SK-N-SH (cell line): Measurements from ENCODE around the gene ARL14. TPM values are rescaled to one million over a fixed set of nuclear protein-coding genes. Genes with fewer than 3 reads are reported as not detected.

ENCODE experiments used
- CTCF ChIA-PET: fragments of 300-600, 350-600 bp; formaldehyde crosslinking; extraction: SDS; loops from one replicate; lab custom pipeline; 2021; lab: Yijun Ruan, JAX
- POLR2A ChIA-PET: fragments of 350-600 bp; sonication (Branson Sonifier 250); formaldehyde crosslinking; extraction: SDS; loops from one replicate; lab custom pipeline; 2020; ENCODE audit warnings: antibody characterized with exemption, inconsistent platforms; lab: Yijun Ruan, JAX
- DNase-seq: peaks from one replicate; pipeline ENCODE4 v3.0.0; 2012
- H2AFZ ChIP-seq: fragments of 200-600 bp; sonication (generic); 2 replicates; pipeline ENCODE4 v1.8.1; 2016; ENCODE audit warnings: antibody characterized with exemption, mild to moderate bottlenecking, low read depth
- H3F3A ChIP-seq: fragments of 200-600 bp; sonication (generic); replicated peaks from 2 replicates; pipeline ENCODE3; 2016; ENCODE audit warnings: antibody characterized with exemption, mild to moderate bottlenecking; ENCODE audit not compliant: insufficient read depth
- H3K27ac ChIP-seq, 2 experiments: fragments of 200-500 bp in 1 of 2; fragments of 200-600 bp in 1 of 2; sonication (Bioruptor generic) in 1 of 2; sonication (generic), shearing (Covaris generic) in 1 of 2; 2 replicates each; pipeline versions ENCODE4 v1.5.1 to v1.6.1; 2014 to 2016; ENCODE audit warnings: low read depth in 2 of 2, inconsistent platforms in 1 of 2, low read length in 1 of 2, mild to moderate bottlenecking in 1 of 2, mixed read lengths in 1 of 2
- H3K27me3 ChIP-seq: fragments of 200-600 bp; sonication (generic), shearing (Covaris generic); 2 replicates; pipeline ENCODE4 v1.6.1; 2016; ENCODE audit warnings: mixed run types; ENCODE audit not compliant: insufficient read depth
- H3K36me3 ChIP-seq, 2 experiments: fragments of 200-500 bp in 1 of 2; fragments of 200-600 bp in 1 of 2; sonication (Bioruptor generic) in 1 of 2; sonication (generic) in 1 of 2; replicated peaks in 1 of 2; 2 replicates each; pipeline versions ENCODE3 to v1.5.1; 2014 to 2016; ENCODE audit warnings: low read length in 1 of 2, mild to moderate bottlenecking in 1 of 2; ENCODE audit not compliant: insufficient read depth in 2 of 2, control insufficient read depth in 1 of 2
- H3K4me1 ChIP-seq, 2 experiments: fragments of 200-500 bp in 1 of 2; fragments of 200-600 bp in 1 of 2; sonication (Bioruptor generic) in 1 of 2; sonication (generic), shearing (Covaris generic) in 1 of 2; 2 replicates each; pipeline versions ENCODE4 v1.5.1 to v1.6.1; 2014 to 2016; ENCODE audit warnings: low read depth in 1 of 2, low read length in 1 of 2, mixed run types in 1 of 2; ENCODE audit not compliant: insufficient read depth in 2 of 2, control insufficient read depth in 1 of 2
- H3K4me2 ChIP-seq: fragments of 200-600 bp; sonication (generic), shearing (Covaris generic); 2 replicates; pipeline ENCODE4 v1.6.1; 2017; ENCODE audit warnings: mixed run types
- H3K4me3 ChIP-seq, 2 experiments: fragments of 200-500 bp in 1 of 2; fragments of 200-600 bp in 1 of 2; sonication (Bioruptor generic) in 1 of 2; sonication (generic), shearing (Covaris generic) in 1 of 2; 2 replicates each; pipeline versions ENCODE4 v1.5.1 to v1.8.1; 2014 to 2016; ENCODE audit warnings: low read depth in 2 of 2, inconsistent platforms in 1 of 2, low read length in 1 of 2, mild to moderate bottlenecking in 1 of 2, mixed read lengths in 1 of 2, moderate library complexity in 1 of 2
- H3K79me2 ChIP-seq: fragments of 200-600 bp; sonication (generic); 2 replicates; pipeline ENCODE4 v1.8.1; 2017; ENCODE audit warnings: mild to moderate bottlenecking; ENCODE audit not compliant: insufficient read depth
- H3K9ac ChIP-seq: fragments of 200-600 bp; sonication (generic); 2 replicates; pipeline ENCODE4 v1.6.1; 2017; ENCODE audit warnings: mixed run types
- H3K9me2 ChIP-seq: fragments of 200-600 bp; sonication (generic); 2 replicates; pipeline ENCODE4 v1.6.1; 2017; ENCODE audit warnings: mixed run types
- H3K9me3 ChIP-seq: fragments of 200-600 bp; sonication (generic); 2 replicates; pipeline ENCODE4 v1.6.1; 2017; ENCODE audit warnings: mixed run types, mild to moderate bottlenecking, moderate library complexity
- H4K20me1 ChIP-seq: fragments of 200-600 bp; sonication (generic); 2 replicates; pipeline ENCODE4 v1.6.1; 2017; ENCODE audit warnings: mild to moderate bottlenecking, mixed run types; ENCODE audit not compliant: insufficient read depth
- CHD2 ChIP-seq: fragments of 150-350 bp; IDR thresholded peaks from 2 replicates; pipeline ENCODE4 v1.6.1; 2018; ENCODE audit warnings: low read length; ENCODE audit not compliant: partially characterized antibody
- ELF1 ChIP-seq: IDR thresholded peaks from 2 replicates; pipeline ENCODE4 v1.4.0; 2012
- EP300 ChIP-seq, 2 experiments: IDR thresholded peaks; 2 replicates each; pipeline versions ENCODE4 v1.4.0 to v1.6.1; 2012; ENCODE audit warnings: borderline replicate concordance in 1 of 2, low read depth in 1 of 2, low read length in 1 of 2
- GATA2 ChIP-seq: sonication (generic); formaldehyde crosslinking; IDR thresholded peaks from 2 replicates; pipeline ENCODE4 v1.5.0; 2020; ENCODE audit warnings: mild to moderate bottlenecking, missing genetic modification reagents
- IRF3 ChIP-seq: fragments of 150-350 bp; IDR thresholded peaks from 2 replicates; pipeline ENCODE4 v1.6.1; 2016; ENCODE audit warnings: mild to moderate bottlenecking, low read depth, low read length
- JUND ChIP-seq: IDR thresholded peaks from 2 replicates; pipeline ENCODE4 v1.4.0; 2012
- MEF2A ChIP-seq: IDR thresholded peaks from 2 replicates; pipeline ENCODE4 v1.4.0; 2012; ENCODE audit warnings: low read depth, borderline replicate concordance
- NRF1 ChIP-seq: IDR thresholded peaks from 2 replicates; pipeline ENCODE4 v1.6.1; 2012; ENCODE audit warnings: low read depth, mild to moderate bottlenecking, low read length
- PBX3 ChIP-seq: IDR thresholded peaks from 2 replicates; pipeline ENCODE4; 2012
- POLR2AphosphoS5 ChIP-seq: IDR thresholded peaks from 2 replicates; pipeline ENCODE4 v1.6.1; 2012; ENCODE audit warnings: low read depth, low read length
- RCOR1 ChIP-seq: fragments of 150-350 bp; IDR thresholded peaks from 2 replicates; pipeline ENCODE4 v1.6.1; 2017; ENCODE audit warnings: antibody characterized with exemption, low read length
- REST ChIP-seq: IDR thresholded peaks from 2 replicates; pipeline ENCODE4 v1.6.1; 2012; ENCODE audit warnings: mild to moderate bottlenecking, low read depth, low read length, moderate library complexity
- RFX5 ChIP-seq: IDR thresholded peaks from 2 replicates; pipeline ENCODE4 v1.6.1; 2012; ENCODE audit warnings: mild to moderate bottlenecking, improper control_type of control experiment, low read length
- RXRA ChIP-seq: IDR thresholded peaks from 2 replicates; pipeline ENCODE4 v1.4.0; 2012; ENCODE audit warnings: low read depth, mild to moderate bottlenecking, borderline replicate concordance
- USF2 ChIP-seq: fragments of 150-350 bp; IDR thresholded peaks from 2 replicates; pipeline ENCODE4 v1.6.1; 2017; ENCODE audit warnings: antibody characterized with exemption, low read length, low read depth, borderline replicate concordance
- ZBTB33 ChIP-seq: IDR thresholded peaks from 2 replicates; pipeline ENCODE4 v1.4.0; 2012; ENCODE audit warnings: low read depth, borderline replicate concordance
- polyA plus RNA-seq, 3 experiments: library from polyadenylated mRNA; depleted of rRNA; stranded (reverse); fragments of >200 nt; gene quantifications; 2 replicates each; pipeline ENCODE4 v1.2.3, GENCODE V29; 2012

ARL14 gene
- polyA plus RNA-seq, 1 of the 3 experiments (the other 2 are of a cell fraction) = not detected

GRCh38 chr3:160668454-160668853 is 8.5 kb upstream of the ARL14 start:
- no peaks in the 10 kb centered on the region for H3K27me3 ChIP-seq
- no peak overlapping the region for H3K27ac ChIP-seq
- no peak overlapping the region for H3K4me2 ChIP-seq
- ChIA-PET CTCF (no interaction called here), POLR2A (no interaction called here)
- H3K4me3 ChIP-seq = no peak overlapping the region
- no peak overlapping the region for H2AFZ ChIP-seq
- no peaks in the 10 kb centered on the region for H3K9me2 ChIP-seq
- TF ChIP-seq IRF3 (no peak), CHD2 (no peak), NRF1 (no peak), RCOR1 (no peak), MEF2A (no peak), REST (no peak), PBX3 (no peak), JUND (no peak), EP300 (IDR thresholded peaks at IDR 0.05; ENCODE audit: borderline replicate concordance in 1 of 2, low read depth in 1 of 2, low read length in 1 of 2) (no peak), ELF1 (no peak), RXRA (no peak), GATA2 (CRISPR knock-in tag) (no peak), POLR2AphosphoS5 (no peak), ZBTB33 (no peak), RFX5 (no peak), USF2 (no peak)
- peaks cover 0 to 2% of the 10 kb centered on the region in 2 experiments; a peak in 2 of 4 replicates for H3K4me1 ChIP-seq
- H3F3A ChIP-seq = no peaks in the 10 kb centered on the region
- no peaks in the 10 kb centered on the region for H4K20me1 ChIP-seq
- no peaks in the 10 kb centered on the region for H3K9me3 ChIP-seq
- no peak for DNase-seq
- H3K79me2 ChIP-seq = no peaks in the 10 kb centered on the region
- no peaks in the 10 kb centered on the region for H3K36me3 ChIP-seq
- no peak overlapping the region for H3K9ac ChIP-seq
